IMR-90 (cell line): Measurements from ENCODE around the gene LUZP2.

Experiments
- CHD1 ChIP-seq: IDR thresholded peaks from 2 replicates; pipeline ENCODE4 v1.6.1; 2012; ENCODE audit warnings: low read depth, low read length, improper control_type of control experiment
- CTCF ChIP-seq: conservative IDR thresholded peaks from 2 replicates; pipeline ENCODE4 v1.5.1; 2012; ENCODE audit warnings: mild to moderate bottlenecking, low read depth, low read length, improper control_type of control experiment
- MAZ ChIP-seq: IDR thresholded peaks from 2 replicates; pipeline ENCODE4 v1.6.1; 2012; ENCODE audit warnings: low read depth, mild to moderate bottlenecking, low read length, improper control_type of control experiment, moderate library complexity, borderline replicate concordance

GRCh38 chr11:24805671-24806070 is 308.8 kb downstream of the LUZP2 start:
- no peak for TF ChIP-seq CHD1
- no peak for TF ChIP-seq CTCF
- no peak for TF ChIP-seq MAZ
